Measurements from ENCODE around the gene PAK3.

DNA sequence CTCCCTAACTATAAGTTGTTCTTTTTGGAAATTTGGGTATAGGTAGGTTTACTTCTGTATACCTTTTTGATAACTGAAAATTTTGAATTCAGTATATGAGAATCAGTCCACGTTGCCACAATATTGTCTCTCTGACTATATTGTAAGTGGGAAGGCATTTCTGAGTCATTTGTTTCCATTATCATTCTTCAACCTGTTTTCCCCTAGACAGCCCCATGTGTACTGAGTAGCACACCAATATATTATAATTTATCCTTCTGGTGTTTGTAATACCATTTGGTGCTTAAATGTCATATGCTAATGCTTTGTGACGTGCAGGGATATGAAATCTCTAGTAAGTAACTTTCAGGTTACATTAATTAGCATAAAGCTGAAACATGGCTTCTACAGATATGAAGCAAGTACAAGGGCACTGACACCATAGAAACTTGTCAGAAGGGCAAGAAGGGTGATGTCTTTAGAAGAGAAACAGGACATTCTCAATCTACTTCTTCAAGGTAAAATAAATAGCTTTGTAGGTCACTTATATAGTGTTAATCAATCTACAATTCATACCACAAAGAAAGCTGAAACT, 27.7 kb downstream of the PAK3 start:
- TF ChIP-seq, protein P1, sequence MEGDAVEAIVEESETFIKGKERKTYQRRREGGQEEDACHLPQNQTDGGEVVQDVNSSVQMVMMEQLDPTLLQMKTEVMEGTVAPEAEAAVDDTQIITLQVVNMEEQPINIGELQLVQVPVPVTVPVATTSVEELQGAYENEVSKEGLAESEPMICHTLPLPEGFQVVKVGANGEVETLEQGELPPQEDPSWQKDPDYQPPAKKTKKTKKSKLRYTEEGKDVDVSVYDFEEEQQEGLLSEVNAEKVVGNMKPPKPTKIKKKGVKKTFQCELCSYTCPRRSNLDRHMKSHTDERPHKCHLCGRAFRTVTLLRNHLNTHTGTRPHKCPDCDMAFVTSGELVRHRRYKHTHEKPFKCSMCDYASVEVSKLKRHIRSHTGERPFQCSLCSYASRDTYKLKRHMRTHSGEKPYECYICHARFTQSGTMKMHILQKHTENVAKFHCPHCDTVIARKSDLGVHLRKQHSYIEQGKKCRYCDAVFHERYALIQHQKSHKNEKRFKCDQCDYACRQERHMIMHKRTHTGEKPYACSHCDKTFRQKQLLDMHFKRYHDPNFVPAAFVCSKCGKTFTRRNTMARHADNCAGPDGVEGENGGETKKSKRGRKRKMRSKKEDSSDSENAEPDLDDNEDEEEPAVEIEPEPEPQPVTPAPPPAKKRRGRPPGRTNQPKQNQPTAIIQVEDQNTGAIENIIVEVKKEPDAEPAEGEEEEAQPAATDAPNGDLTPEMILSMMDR (conservative IDR thresholded peaks at IDR 0.05; ENCODE audit: low read depth, low read length) = no peak
- no peak for TF ChIP-seq POLR2A (IDR thresholded peaks at IDR 0.05; ENCODE audit: low read depth, low read length)
- no peak for TF ChIP-seq RCOR1 (IDR thresholded peaks at IDR 0.05; ENCODE audit: insufficient replicate concordance, low read length)
- no peak for TF ChIP-seq RAD21 (IDR thresholded peaks at IDR 0.05; ENCODE audit: low read length)
- TF ChIP-seq NFE2L2 (IDR thresholded peaks at IDR 0.05; ENCODE audit: low read depth, low read length) = no peak
